Adrenal gland (tissue), 12 donors: ENCODE data around the gene CORO2B. TPM values are rescaled to one million over a fixed set of nuclear protein-coding genes. Genes with fewer than 3 reads are reported as not detected.

Experiments
- DNase-seq, 7 donors: peaks; one replicate each; pipeline ENCODE4 v3.0.0-alpha.2; 2019 to 2020
- H3K27ac ChIP-seq, 5 donors: fragments of 200-600 bp; sonication (generic) in 4 of 5; 1 replicate in 3 of 5; 2 replicates in 2 of 5; pipeline versions ENCODE4 v1.5.1 to v1.8.0; 2016 to 2020; ENCODE audit warnings: mild to moderate bottlenecking in 1 of 5
- H3K27me3 ChIP-seq: fragments of 200-600 bp; 2 replicates; pipeline ENCODE4 v1.8.0; 2021
- H3K36me3 ChIP-seq, 2 donors: fragments of 200-600 bp; replicated peaks in 1 of 2; 1 replicate in 1 of 2; 2 replicates in 1 of 2; pipeline versions ENCODE4 v1.5.1 to v1.8.0; 2018 to 2022
- H3K4me1 ChIP-seq, 2 donors: fragments of 200-600 bp; replicated peaks in 1 of 2; 1 replicate in 1 of 2; 2 replicates in 1 of 2; pipeline versions ENCODE4 v1.5.1 to v1.8.0; 2018 to 2021
- H3K4me3 ChIP-seq, 4 donors: fragments of 200-600 bp; sonication (generic) in 3 of 4; one replicate each; pipeline ENCODE4 v1.5.1; 2016 to 2018
- H3K9me3 ChIP-seq, 3 donors: fragments of 200-600 bp; sonication (generic) in 1 of 3; replicated peaks in 1 of 3; 1 replicate in 2 of 3; 2 replicates in 1 of 3; pipeline versions ENCODE4 v1.5.1 to v1.8.0; 2016 to 2021
- CTCF ChIP-seq, 6 experiments: fragments of 450-650 bp in 4 of 6; fragments of 200-600 bp in 2 of 6; sonication (generic) in 1 of 6; IDR thresholded peaks; 1 replicate in 5 of 6; 2 replicates in 1 of 6; pipeline versions ENCODE4 v1.5.1 to v1.8.0; 2016 to 2021; ENCODE audit warnings: antibody characterized with exemption in 6 of 6, mild to moderate bottlenecking in 2 of 6, moderate library complexity in 1 of 6
- POLR2A ChIP-seq, 2 donors: fragments of 450-650 bp; IDR thresholded peaks; one replicate each; pipeline ENCODE4 v1.6.1; 2017; ENCODE audit warnings: antibody characterized with exemption in 2 of 2, mild to moderate bottlenecking in 2 of 2, moderate library complexity in 1 of 2
- WGBS, 4 donors: extraction: QIAGEN DNeasy Blood & Tissue Kit in 2 of 4; methylation state at CpG; one replicate each; pipeline versions ENCODE4 v1.1.5 to v1.1.7; 2013 to 2017; 5-methylcytosine and 5-hydroxymethylcytosine counted together
- intact Hi-C, 2 donors: fragments of 100-400 bp; cut with DNase I; formaldehyde crosslinking; loops; one replicate each; pipeline versions ENCODE4 v1.14.1 to v1.15.0; 2022 to 2023
- polyA plus RNA-seq, 3 donors: library from polyadenylated mRNA; stranded (reverse); fragments of 200-250 nt in 2 of 3; fragments of 350-450 nt in 1 of 3; fragmentation: Illumina TruSeq in 1 of 3; extraction: RNeasy Lipid Tissue Mini Kit (QIAGEN cat#74804) in 1 of 3; gene quantifications; one replicate each; pipeline ENCODE4 v1.2.3, GENCODE V29; 2013 to 2014
- total RNA-seq, 9 donors: library from RNA; depleted of rRNA in 4 of 9; stranded (reverse); fragments of >200 nt in 4 of 9; fragments of 120-200 nt in 1 of 9; fragmentation: NEBNext Ultra II Directional in 1 of 9; extraction: Animal tissue kit (Norgen Biotek cat#: 25700) in 1 of 9; gene quantifications; one replicate each; pipeline versions ENCODE4 v1.1.0 to v1.2.4, GENCODE V29; 2013 to 2023
- donor health status: healthy with polysubstance abuse.
- donor health status: Bipolar disorder and iron deficiency.
- donor health status: DM: yes; HTN: yes; CAD: no.
- donor health status: DM: no; HTN: no; CAD: no.
- donor health status: DM: no; HTN: no; CAD: no.
- donor health status: DM: yes; HTN: yes; CAD: no.

Gene CORO2B
- total and polyA plus RNA-seq, 12 donors, result 2.8 to 8.4 (median 4.3) TPM

- Histone ChIP-seq H3K36me3 (no peaks in the 10 kb centered on the region), H3K27ac (peak overlapping the region in 1 of 5 donors; percentile 10), H3K9me3 (no peaks in the 10 kb centered on the region), H3K27me3 (no peaks in the 10 kb centered on the region), H3K4me3 (no peak overlapping the region), H3K4me1 (peaks cover 0 to 9% of the 10 kb centered on the region in 2 donors)
- 80 to 92% (median 89%) methylated on average over 3 to 5 of the region's 5 CpGs for WGBS, 4 donors
- TF ChIP-seq POLR2A (IDR thresholded peaks at IDR 0.05), result no peak
- TF ChIP-seq CTCF (IDR thresholded peaks at IDR 0.05), result no peak
- no peak for DNase-seq
- intact Hi-C loops, result no loop called here
Measured at GRCh38 chr15:68642491-68642845, 63.7 kb downstream of the CORO2B start.

DNA sequence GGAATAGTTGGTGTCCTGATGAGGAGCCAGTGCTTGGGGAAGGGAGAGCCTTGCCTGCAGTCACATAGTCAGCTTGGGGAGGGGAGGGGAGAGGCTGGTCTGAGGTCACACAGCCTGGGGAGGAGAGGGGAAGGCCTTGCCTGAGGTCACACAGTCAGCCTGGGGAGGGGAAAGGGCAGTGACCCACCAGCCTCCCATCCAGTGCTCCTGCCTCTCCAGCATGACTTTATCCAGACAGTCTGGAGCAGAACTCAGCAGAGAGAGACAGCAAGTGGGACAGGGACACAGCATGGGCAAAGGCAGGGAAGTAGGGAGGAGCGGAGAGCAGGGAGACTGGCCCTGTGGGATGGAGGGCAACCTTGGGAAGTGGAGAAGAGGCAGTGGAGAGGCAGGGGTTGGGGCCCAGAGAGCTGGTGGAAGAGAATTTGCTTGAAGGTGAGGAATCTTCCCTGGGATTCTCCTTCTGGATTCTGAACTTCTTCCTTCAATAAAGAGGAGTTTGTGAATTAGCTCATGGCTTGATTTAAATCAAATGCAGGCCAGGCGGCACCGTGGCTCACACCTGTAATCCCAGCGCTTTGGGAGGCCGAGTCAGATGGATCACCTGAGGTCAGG, 64.5 kb downstream of the CORO2B start:
- Histone ChIP-seq H3K27me3 (no peaks in the 10 kb centered on the region), H3K9me3 (no peaks in the 10 kb centered on the region), H3K4me3 (no peak overlapping the region), H3K27ac (peak overlapping the region in 1 of 5 donors; percentile 52), H3K36me3 (no peaks in the 10 kb centered on the region), H3K4me1 (peaks cover 0 to 9% of the 10 kb centered on the region in 2 donors)
- TF ChIP-seq POLR2A (IDR thresholded peaks at IDR 0.05) (no peak), CTCF (IDR thresholded peaks at IDR 0.05) (no peak)
- intact Hi-C loops, result no loop called here
- 91 to 98% (median 92%) methylated on average over 5 of the region's 5 CpGs for WGBS, 4 donors
- no peak for DNase-seq

DNA sequence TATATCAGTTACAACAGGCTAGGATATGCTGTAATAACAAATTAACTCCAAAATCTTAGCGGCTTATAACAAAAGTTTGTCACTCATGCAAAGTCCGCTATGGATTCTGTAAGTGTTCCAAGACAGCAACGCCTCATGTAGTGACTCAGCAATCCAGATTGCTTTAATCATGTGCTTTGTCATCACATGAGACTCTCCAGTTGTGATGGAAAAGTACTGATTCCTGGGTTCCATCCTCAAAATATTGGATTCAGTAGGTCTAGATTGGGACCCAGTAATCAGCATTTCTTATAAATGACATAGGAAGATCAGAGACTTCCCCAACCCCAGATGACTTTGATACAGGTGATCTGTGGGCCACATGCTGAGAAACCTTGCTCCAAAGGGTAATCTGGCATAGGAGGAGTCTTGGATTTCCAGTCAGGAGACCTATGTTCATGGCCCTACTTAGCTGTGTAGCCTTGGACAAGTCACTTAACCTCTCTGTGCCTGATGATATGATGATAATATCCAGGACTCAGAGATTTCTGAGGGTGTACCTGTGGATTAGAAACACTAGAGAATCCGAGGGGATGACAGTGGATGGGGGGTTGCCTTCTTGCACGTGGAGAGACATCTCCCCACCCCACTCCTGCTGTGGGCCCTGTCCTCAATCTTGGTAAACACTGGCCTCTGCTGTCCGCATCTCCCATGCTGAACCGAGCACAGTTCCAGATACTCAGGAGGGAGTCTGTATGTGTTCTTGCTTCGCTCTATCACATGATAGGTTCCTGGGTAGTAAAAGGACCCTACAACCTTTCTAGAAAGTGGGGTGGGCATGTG, 65.5 kb downstream of the CORO2B start:
- TF ChIP-seq CTCF (IDR thresholded peaks at IDR 0.05) (no peak), POLR2A (IDR thresholded peaks at IDR 0.05) (no peak)
- intact Hi-C loops, result no loop called here
- Histone ChIP-seq H3K27me3 (no peaks in the 10 kb centered on the region), H3K36me3 (no peaks in the 10 kb centered on the region), H3K27ac (no peak overlapping the region), H3K4me1 (peaks cover 0 to 9% of the 10 kb centered on the region in 2 donors), H3K4me3 (no peak overlapping the region), H3K9me3 (no peaks in the 10 kb centered on the region)
- WGBS, 4 donors, result 76 to 84% (median 80%) methylated on average over 8 of the region's 8 CpGs
- no peak for DNase-seq

DNA sequence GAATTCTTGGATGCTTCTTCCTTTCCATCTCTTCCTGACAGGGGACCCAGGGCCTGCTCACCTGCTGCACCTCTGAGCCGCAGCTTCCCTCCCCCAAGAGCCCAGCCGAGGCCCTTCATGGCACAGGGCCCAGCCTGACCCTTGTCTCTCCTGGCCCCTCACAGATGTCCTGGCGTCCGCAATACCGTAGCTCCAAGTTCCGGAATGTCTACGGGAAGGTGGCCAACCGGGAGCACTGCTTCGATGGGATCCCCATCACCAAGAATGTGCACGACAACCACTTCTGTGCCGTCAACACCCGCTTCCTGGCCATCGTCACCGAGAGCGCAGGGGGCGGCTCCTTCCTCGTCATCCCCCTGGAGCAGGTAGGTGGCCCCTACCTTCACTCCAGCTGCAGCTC, 66.2 kb downstream of the CORO2B start:
- no peak for TF ChIP-seq POLR2A (IDR thresholded peaks at IDR 0.05)
- no peak for TF ChIP-seq CTCF (IDR thresholded peaks at IDR 0.05)
- Histone ChIP-seq H3K9me3 (no peaks in the 10 kb centered on the region), H3K36me3 (no peaks in the 10 kb centered on the region), H3K27me3 (no peaks in the 10 kb centered on the region), H3K4me1 (peaks cover 0 to 8% of the 10 kb centered on the region in 2 donors), H3K4me3 (no peak overlapping the region), H3K27ac (no peak overlapping the region)
- WGBS, 4 donors, result 93 to 95% (median 94%) methylated on average over 9 to 17 of the region's 17 CpGs
- intact Hi-C loops, result no loop called here
- DNase-seq, result no peak
